GM12865 (cell line): ENCODE results near the gene LBR.

Experiments
- DNase-seq: peaks from one replicate; pipeline ENCODE4 v3.0.0; 2010; ENCODE audit warnings: low read depth
- H3K4me3 ChIP-seq: 2 replicates; pipeline ENCODE4 v1.5.1; 2011; ENCODE audit warnings: mild to moderate bottlenecking, low read depth, low read length, control low read depth
- TF ChIP-seq, protein P1 (sequence below): IDR thresholded peaks from 2 replicates; pipeline ENCODE4 v1.5.1; 2011; ENCODE audit warnings: low read length, control low read depth, low read depth, inconsistent platforms; ENCODE audit not compliant: insufficient read depth; ENCODE audit errors: missing control alignments

LBR gene

GRCh38 chr1:225471453-225472301 lies 43.8 kb upstream of the LBR start:
- TF ChIP-seq, protein P1, sequence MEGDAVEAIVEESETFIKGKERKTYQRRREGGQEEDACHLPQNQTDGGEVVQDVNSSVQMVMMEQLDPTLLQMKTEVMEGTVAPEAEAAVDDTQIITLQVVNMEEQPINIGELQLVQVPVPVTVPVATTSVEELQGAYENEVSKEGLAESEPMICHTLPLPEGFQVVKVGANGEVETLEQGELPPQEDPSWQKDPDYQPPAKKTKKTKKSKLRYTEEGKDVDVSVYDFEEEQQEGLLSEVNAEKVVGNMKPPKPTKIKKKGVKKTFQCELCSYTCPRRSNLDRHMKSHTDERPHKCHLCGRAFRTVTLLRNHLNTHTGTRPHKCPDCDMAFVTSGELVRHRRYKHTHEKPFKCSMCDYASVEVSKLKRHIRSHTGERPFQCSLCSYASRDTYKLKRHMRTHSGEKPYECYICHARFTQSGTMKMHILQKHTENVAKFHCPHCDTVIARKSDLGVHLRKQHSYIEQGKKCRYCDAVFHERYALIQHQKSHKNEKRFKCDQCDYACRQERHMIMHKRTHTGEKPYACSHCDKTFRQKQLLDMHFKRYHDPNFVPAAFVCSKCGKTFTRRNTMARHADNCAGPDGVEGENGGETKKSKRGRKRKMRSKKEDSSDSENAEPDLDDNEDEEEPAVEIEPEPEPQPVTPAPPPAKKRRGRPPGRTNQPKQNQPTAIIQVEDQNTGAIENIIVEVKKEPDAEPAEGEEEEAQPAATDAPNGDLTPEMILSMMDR, result no peak
- H3K4me3 ChIP-seq, result no peak overlapping the region
- no peak for DNase-seq

DNA sequence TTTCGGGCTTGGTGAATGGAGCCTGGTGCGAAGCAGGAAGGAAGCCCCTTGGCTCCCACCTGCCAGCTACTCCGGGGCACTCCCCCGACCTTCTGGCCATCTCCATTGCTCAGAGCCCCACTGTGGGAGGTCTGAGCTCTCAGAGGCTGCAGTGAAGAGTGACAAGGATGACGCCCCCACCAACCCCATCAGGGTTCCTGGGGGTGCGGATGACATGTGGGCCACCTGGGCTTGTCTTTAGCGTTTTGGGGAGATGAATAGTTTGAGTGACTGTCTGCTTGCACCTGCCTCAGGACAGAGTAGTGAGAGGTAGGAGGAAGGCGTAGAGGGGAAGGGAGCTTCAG lies 43.2 kb upstream of the LBR start:
- H3K4me3 ChIP-seq, result no peak overlapping the region
- DNase-seq, result no peak
- TF ChIP-seq, protein P1, result no peak

GRCh38 chr1:225470211-225471108 lies 42.6 kb upstream of the LBR start:
- no peak overlapping the region for H3K4me3 ChIP-seq
- TF ChIP-seq, protein P1, result no peak
- no peak for DNase-seq

GRCh38 chr1:225469051-225469450 lies 41.2 kb upstream of the LBR start:
- DNase-seq, result no peak
- TF ChIP-seq, protein P1, result no peak
- H3K4me3 ChIP-seq, result no peak overlapping the region

- DNase-seq, result peak; percentile 31
- TF ChIP-seq, protein P1, result no peak
- H3K4me3 ChIP-seq, result peak overlapping the region; percentile 90
Observed at GRCh38 chr1:225468270-225469020, 40.6 kb upstream of the LBR start.

GRCh38 chr1:225467193-225468020 lies 39.6 kb upstream of the LBR start:
- peak overlapping the region; percentile 90 for H3K4me3 ChIP-seq
- TF ChIP-seq, protein P1, result no peak
- DNase-seq, result peak; percentile 94
